ENCODE measurements around the gene SUCLG2.

DNA sequence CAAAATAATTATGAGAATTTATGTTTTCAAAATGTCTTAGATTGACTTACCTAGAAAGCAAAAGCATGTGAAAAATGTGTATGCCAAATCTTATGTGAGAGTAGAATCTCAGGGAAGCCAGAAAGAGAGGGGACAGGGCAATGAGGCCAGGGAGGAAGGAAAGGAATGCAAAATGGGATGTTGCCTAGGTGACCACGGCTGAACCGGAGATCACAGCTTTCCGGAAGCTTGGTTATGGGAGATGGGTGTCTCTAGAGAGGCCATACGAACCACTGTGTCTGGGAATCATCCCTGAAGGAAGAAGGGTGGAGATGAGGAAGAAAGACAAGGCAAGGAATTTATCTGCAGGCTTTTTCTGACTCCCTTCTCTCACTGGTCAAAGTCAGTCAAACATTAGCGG is 76.0 kb downstream of the SUCLG2 start:
- TF ChIP-seq, protein P1, sequence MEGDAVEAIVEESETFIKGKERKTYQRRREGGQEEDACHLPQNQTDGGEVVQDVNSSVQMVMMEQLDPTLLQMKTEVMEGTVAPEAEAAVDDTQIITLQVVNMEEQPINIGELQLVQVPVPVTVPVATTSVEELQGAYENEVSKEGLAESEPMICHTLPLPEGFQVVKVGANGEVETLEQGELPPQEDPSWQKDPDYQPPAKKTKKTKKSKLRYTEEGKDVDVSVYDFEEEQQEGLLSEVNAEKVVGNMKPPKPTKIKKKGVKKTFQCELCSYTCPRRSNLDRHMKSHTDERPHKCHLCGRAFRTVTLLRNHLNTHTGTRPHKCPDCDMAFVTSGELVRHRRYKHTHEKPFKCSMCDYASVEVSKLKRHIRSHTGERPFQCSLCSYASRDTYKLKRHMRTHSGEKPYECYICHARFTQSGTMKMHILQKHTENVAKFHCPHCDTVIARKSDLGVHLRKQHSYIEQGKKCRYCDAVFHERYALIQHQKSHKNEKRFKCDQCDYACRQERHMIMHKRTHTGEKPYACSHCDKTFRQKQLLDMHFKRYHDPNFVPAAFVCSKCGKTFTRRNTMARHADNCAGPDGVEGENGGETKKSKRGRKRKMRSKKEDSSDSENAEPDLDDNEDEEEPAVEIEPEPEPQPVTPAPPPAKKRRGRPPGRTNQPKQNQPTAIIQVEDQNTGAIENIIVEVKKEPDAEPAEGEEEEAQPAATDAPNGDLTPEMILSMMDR (IDR thresholded peaks at IDR 0.05) = no peak
- no peak for TF ChIP-seq POLR2A (IDR thresholded peaks at IDR 0.05)
